H1 (cell line): ENCODE data around the gene STK32A. TPM values are rescaled to one million over a fixed set of nuclear protein-coding genes. Genes with fewer than 3 reads are reported as not detected.

Experiments used
- CTCF ChIA-PET: fragments of 300-600 bp; sonication (Branson Sonifier 250); formaldehyde crosslinking; loops from one replicate; lab custom pipeline; 2021; ENCODE audit not compliant: partially characterized antibody; lab: Charles Lee
- POLR2A ChIA-PET: fragments of 300-600 bp; sonication (Branson Sonifier 250); formaldehyde crosslinking; loops from one replicate; lab custom pipeline; 2021; ENCODE audit warnings: inconsistent platforms; ENCODE audit not compliant: partially characterized antibody; lab: Charles Lee
- DNase-seq, 2 experiments: peaks; one replicate each; pipeline versions ENCODE4 v3.0.0 to v3.0.0-alpha.2; 2010 to 2022; ENCODE audit warnings: low spot score in 2 of 2, low read depth in 1 of 2, mixed read lengths in 1 of 2
- FAIRE-seq: peaks from 2 replicates; lab custom pipeline; 2011; peaks lifted over from hg19 to GRCh38; lab: Jason Lieb, UNC
- H2AFZ ChIP-seq: 2 replicates; pipeline ENCODE4 v1.8.1; 2012; ENCODE audit warnings: low read length, inconsistent platforms
- H2AK5ac ChIP-seq: 2 replicates; pipeline ENCODE4 v1.6.1; 2013; ENCODE audit warnings: low read depth, low read length
- H2BK120ac ChIP-seq: replicated peaks from 2 replicates; pipeline ENCODE3; 2013; ENCODE audit warnings: low read depth, low read length, inconsistent platforms
- H2BK12ac ChIP-seq: 2 replicates; pipeline ENCODE4 v1.6.1; 2013; ENCODE audit warnings: low read depth, low read length
- H2BK15ac ChIP-seq: 2 replicates; pipeline ENCODE4 v1.6.1; 2013; ENCODE audit warnings: low read length
- H2BK20ac ChIP-seq: 2 replicates; pipeline ENCODE4 v1.6.1; 2013; ENCODE audit warnings: low read length
- H2BK5ac ChIP-seq: 2 replicates; pipeline ENCODE4 v1.6.1; 2013; ENCODE audit warnings: low read depth, low read length
- H3K14ac ChIP-seq: 2 replicates; pipeline ENCODE4 v1.6.1; 2013; ENCODE audit warnings: inconsistent platforms; ENCODE audit not compliant: insufficient read length
- H3K18ac ChIP-seq: 2 replicates; pipeline ENCODE4 v1.6.1; 2013; ENCODE audit warnings: low read length; ENCODE audit errors: extremely low read depth
- H3K23ac ChIP-seq: 2 replicates; pipeline ENCODE4 v1.6.1; 2013; ENCODE audit warnings: inconsistent platforms; ENCODE audit not compliant: insufficient read length
- H3K23me2 ChIP-seq: 2 replicates; pipeline ENCODE4 v1.6.1; 2013; ENCODE audit warnings: low read depth, low read length
- H3K27ac ChIP-seq: 2 replicates; pipeline ENCODE4 v1.6.1; 2011; ENCODE audit warnings: low read depth, low read length, inconsistent platforms
- H3K27me3 ChIP-seq, 4 experiments: replicated peaks in 1 of 4; 1 replicate in 1 of 4; 2 replicates in 3 of 4; pipeline versions ENCODE4 v1.6.1 to v1.8.1; 2011 to 2013; ENCODE audit warnings: low read length in 3 of 4, mild to moderate bottlenecking in 3 of 4, inconsistent platforms in 2 of 4, mixed read lengths in 2 of 4, moderate library complexity in 1 of 4; ENCODE audit not compliant: control insufficient read depth in 3 of 4, insufficient read depth in 3 of 4; ENCODE audit errors: extremely low read depth in 1 of 4
- H3K36me3 ChIP-seq, 4 experiments: 2 replicates each; pipeline versions ENCODE4 v1.6.1 to v1.8.1; 2011 to 2013; ENCODE audit warnings: mild to moderate bottlenecking in 4 of 4, low read length in 3 of 4, moderate library complexity in 2 of 4, control low read depth in 1 of 4, inconsistent platforms in 1 of 4; ENCODE audit not compliant: insufficient read depth in 4 of 4, control insufficient read depth in 2 of 4
- H3K4ac ChIP-seq: replicated peaks from 2 replicates; pipeline ENCODE3; 2013; ENCODE audit warnings: low read length, low read depth, mixed read lengths, inconsistent platforms; ENCODE audit not compliant: insufficient read length
- H3K4me1 ChIP-seq, 4 experiments: replicated peaks in 1 of 4; 1 replicate in 1 of 4; 2 replicates in 3 of 4; pipeline versions ENCODE4 v1.6.1 to v1.8.1; 2011 to 2013; ENCODE audit warnings: low read length in 3 of 4, inconsistent platforms in 2 of 4, mixed read lengths in 1 of 4; ENCODE audit not compliant: insufficient read depth in 4 of 4, control insufficient read depth in 3 of 4
- H3K4me2 ChIP-seq, 2 experiments: 2 replicates each; pipeline versions ENCODE4 v1.6.1 to v1.8.1; 2011 to 2013; ENCODE audit warnings: low read depth in 2 of 2, low read length in 2 of 2, control low read depth in 1 of 2, inconsistent platforms in 1 of 2, mild to moderate bottlenecking in 1 of 2; ENCODE audit not compliant: insufficient read depth in 1 of 2
- H3K4me3 ChIP-seq, 4 experiments: fragments of 200-600, 300-600 bp in 1 of 4; sonication (generic), shearing (Covaris generic), sonication (Bioruptor Twin) in 1 of 4; 2 replicates each; pipeline versions ENCODE4 v1.5.1 to v1.8.1; 2011 to 2016; ENCODE audit warnings: low read length in 4 of 4, low read depth in 3 of 4, control low read depth in 2 of 4, inconsistent platforms in 2 of 4, mild to moderate bottlenecking in 2 of 4, mixed read lengths in 1 of 4, moderate library complexity in 1 of 4; ENCODE audit not compliant: insufficient read depth in 2 of 4; ENCODE audit errors: extremely low read depth in 1 of 4
- H3K56ac ChIP-seq: replicated peaks from 2 replicates; pipeline ENCODE3; 2013; ENCODE audit warnings: low read depth, mild to moderate bottlenecking, mixed read lengths, low read length, inconsistent platforms; ENCODE audit not compliant: insufficient read length
- H3K79me1 ChIP-seq: 2 replicates; pipeline ENCODE4 v1.6.1; 2013; ENCODE audit warnings: low read depth, low read length, control low read depth
- H3K79me2 ChIP-seq, 2 experiments: 2 replicates each; pipeline versions ENCODE4 v1.6.1 to v1.8.1; 2012 to 2013; ENCODE audit warnings: low read length in 2 of 2, mild to moderate bottlenecking in 2 of 2, inconsistent platforms in 1 of 2; ENCODE audit not compliant: insufficient read depth in 2 of 2, control insufficient read depth in 1 of 2
- H3K9ac ChIP-seq, 4 experiments: replicated peaks in 1 of 4; 1 replicate in 1 of 4; 2 replicates in 3 of 4; pipeline versions ENCODE4 v1.6.1 to v1.8.1; 2011 to 2013; ENCODE audit warnings: low read depth in 3 of 4, low read length in 3 of 4, control low read depth in 2 of 4, mild to moderate bottlenecking in 2 of 4, moderate library complexity in 2 of 4, inconsistent platforms in 1 of 4; ENCODE audit errors: extremely low read depth in 1 of 4
- H3K9me3 ChIP-seq, 2 experiments: 2 replicates each; pipeline versions ENCODE4 v1.6.1 to v1.8.1; 2012 to 2013; ENCODE audit warnings: mild to moderate bottlenecking in 2 of 2, moderate library complexity in 2 of 2, control low read depth in 1 of 2, inconsistent platforms in 1 of 2, low read depth in 1 of 2, low read length in 1 of 2, mixed read lengths in 1 of 2; ENCODE audit not compliant: insufficient read depth in 2 of 2
- H4K20me1 ChIP-seq, 2 experiments: replicated peaks in 1 of 2; 2 replicates each; pipeline versions ENCODE3 to v1.8.1; 2011 to 2013; ENCODE audit warnings: inconsistent platforms in 2 of 2, low read length in 2 of 2, mild to moderate bottlenecking in 1 of 2; ENCODE audit not compliant: insufficient read depth in 2 of 2, control insufficient read depth in 1 of 2
- H4K5ac ChIP-seq: 2 replicates; pipeline ENCODE4 v1.6.1; 2013; ENCODE audit warnings: low read length, low read depth, mixed read lengths, inconsistent platforms; ENCODE audit not compliant: insufficient read length
- H4K8ac ChIP-seq: 2 replicates; pipeline ENCODE4 v1.8.0; 2013; ENCODE audit warnings: mild to moderate bottlenecking, moderate library complexity, low read length, inconsistent platforms; ENCODE audit not compliant: insufficient read depth; ENCODE audit errors: extremely low read depth
- H4K91ac ChIP-seq: replicated peaks from 2 replicates; pipeline ENCODE3; 2013; ENCODE audit warnings: low read length, mixed read lengths, inconsistent platforms; ENCODE audit not compliant: insufficient read length
- EGR1 ChIP-seq: IDR thresholded peaks from 2 replicates; pipeline ENCODE4 v1.6.1; 2011; ENCODE audit warnings: low read depth, low read length, borderline replicate concordance
- EZH2 ChIP-seq: fragments of 200-600 bp; sonication (generic); IDR thresholded peaks from 2 replicates; pipeline ENCODE4 v1.7.1; 2012; ENCODE audit warnings: low read depth, mild to moderate bottlenecking, moderate library complexity, low read length, inconsistent platforms; ENCODE audit not compliant: severe bottlenecking
- RFX5 ChIP-seq: IDR thresholded peaks from 2 replicates; pipeline ENCODE4 v1.6.1; 2011; ENCODE audit warnings: low read depth, low read length, improper control_type of control experiment, borderline replicate concordance
- WGBS, 2 experiments: shearing (Covaris generic) in 1 of 2; methylation state at CpG; one replicate each; pipeline versions ENCODE4 v1.1.6 to v1.1.7; 2013 to 2015; ENCODE audit warnings: low lambda C conversion rate in 2 of 2, mixed read lengths in 2 of 2, inconsistent platforms in 1 of 2, low coverage in 1 of 2, missing lambda C conversion rate in 1 of 2; ENCODE audit not compliant: insufficient replicate concordance in 2 of 2, insufficient coverage in 1 of 2, insufficient read length in 1 of 2; ENCODE audit errors: extremely low coverage in 1 of 2, missing lambda C conversion rate in 1 of 2; 5-methylcytosine and 5-hydroxymethylcytosine counted together
- polyA plus RNA-seq, 7 experiments: library from polyadenylated mRNA; depleted of rRNA in 3 of 7; stranded (reverse) in 5 of 7; unstranded in 2 of 7; fragments of >200 nt in 5 of 7; fragments of 200-250 nt in 2 of 7; gene quantifications; 1 replicate in 5 of 7; 2 replicates in 1 of 7; 4 replicates in 1 of 7; pipeline versions ENCODE4 v1.2.1 to v1.2.3, GENCODE V29; 2011 to 2013; ENCODE audit warnings: missing spikeins in 2 of 7, mixed read lengths in 2 of 7
- total RNA-seq: library from RNA; stranded (reverse); fragmentation: NEBNext Ultra II Directional; extraction: Animal tissue kit (Norgen Biotek cat#: 25700); gene quantifications from 2 replicates; pipeline ENCODE4 v1.2.1, GENCODE V29; 2021

STK32A gene
- total and polyA plus RNA-seq, 2 of the 8 experiments (the other 6 are each of a cell fraction or from before 2014, with no cell fraction given) = 1.3 to 2.5 TPM

DNA sequence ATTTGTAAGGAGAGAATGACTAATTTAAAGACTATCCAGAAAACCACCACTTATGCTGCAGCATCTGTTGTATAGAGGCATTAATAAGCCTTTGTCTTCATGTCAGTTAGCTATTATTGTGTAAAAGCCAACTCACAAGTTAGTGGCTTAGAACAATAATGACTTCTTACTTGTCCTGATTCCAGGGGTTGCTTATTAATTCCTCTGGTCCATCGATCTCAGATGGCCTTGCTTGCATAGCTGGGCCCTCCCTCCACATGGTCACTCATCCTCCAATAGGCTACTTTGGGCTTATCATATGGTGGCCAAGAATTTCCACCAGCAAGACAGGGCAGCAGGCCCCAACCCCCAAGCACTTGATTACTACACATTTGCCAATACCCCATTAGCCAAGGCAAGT, 44.5 kb upstream of the STK32A start:
- no peak overlapping the region for H4K91ac ChIP-seq
- H3K79me1 ChIP-seq = no peaks in the 10 kb centered on the region
- DNase-seq (no peak), FAIRE-seq (no peak)
- H4K20me1 ChIP-seq = no peaks in the 10 kb centered on the region
- H4K8ac ChIP-seq = no peak overlapping the region
- no peaks in the 10 kb centered on the region for H3K9me3 ChIP-seq
- H3K36me3 ChIP-seq = no peaks in the 10 kb centered on the region
- no peaks in the 10 kb centered on the region for H3K79me2 ChIP-seq
- CTCF ChIA-PET = interaction anchor here (2.4 to 6.5 kb wide), 3 partner anchors 92 to 658 kb away, joined by 5 to 53 read pairs (median 46); no protein-coding TSS in a partner anchor
- no peak overlapping the region for H2BK12ac ChIP-seq
- no peak overlapping the region for H3K14ac ChIP-seq
- H2BK20ac ChIP-seq = no peak overlapping the region
- no peak overlapping the region for H3K9ac ChIP-seq
- no peak overlapping the region for H3K4me3 ChIP-seq
- H3K18ac ChIP-seq = no peak overlapping the region
- TF ChIP-seq RFX5 (no peak), EZH2 (no peak), EGR1 (no peak)
- TF ChIP-seq, all 59 proteins: peak for 0
- Histone ChIP-seq H3K23ac (no peak overlapping the region), H2BK15ac (peak overlapping the region; percentile 8; the same call in 1 of the 2 replicates), H3K56ac (no peak overlapping the region), H2BK5ac (no peak overlapping the region), H2BK120ac (no peak overlapping the region), H3K4ac (no peak overlapping the region), H2AK5ac (no peak overlapping the region), H3K4me1 (peaks cover 0 to 15% (median 6%) of the 10 kb centered on the region in 4 experiments; a peak in 3 of 7 replicates), H3K27ac (no peak overlapping the region), H4K5ac (no peak overlapping the region), H2AFZ (no peak overlapping the region), H3K4me2 (no peak overlapping the region), H3K27me3 (no peaks in the 10 kb centered on the region), H3K23me2 (no peaks in the 10 kb centered on the region)
- 65% methylated on average over 1 of the region's 1 CpG; no CpG with 5 or more reads in 1 of the 2 experiments for WGBS, 2 experiments
- POLR2A ChIA-PET = interaction anchor here (0.6 kb wide), 1 partner anchor 174 kb away, joined by 3 read pairs; no protein-coding TSS in a partner anchor
